Endothelial cell of umbilical vein (primary cell): ENCODE data around the gene TMEM229B. TPM values are rescaled to one million over a fixed set of nuclear protein-coding genes. Genes with fewer than 3 reads are reported as not detected.

ENCODE experiments used
- BruUV-seq: library from RNA; stranded (reverse); fragments of 400-500 nt; replicated peaks from 2 replicates; lab custom pipeline; 2021; lab: Mats Ljungman, UMichigan
- CTCF ChIA-PET: fragments of 300-600, 350-600 bp; sonication (Branson Sonifier 250); formaldehyde crosslinking; loops from one replicate; lab custom pipeline; 2021; ENCODE audit warnings: antibody characterized with exemption, inconsistent platforms; lab: Charles Lee
- POLR2A ChIA-PET: fragments of 300-600, 350-600 bp; sonication (Branson Sonifier 250); formaldehyde crosslinking; loops from one replicate; lab custom pipeline; 2021; ENCODE audit warnings: antibody characterized with exemption, inconsistent platforms; lab: Charles Lee
- DNase-seq: peaks from one replicate; pipeline ENCODE4 v3.0.0-alpha.2; 2011; ENCODE audit warnings: low read depth, low spot score
- FAIRE-seq: peaks from 2 replicates; lab custom pipeline; 2011; peaks lifted over from hg19 to GRCh38; lab: Jason Lieb, UNC
- H2AFZ ChIP-seq: 2 replicates; pipeline ENCODE4 v1.6.0; 2012; ENCODE audit warnings: low read depth, low read length, control low read depth, inconsistent platforms
- H3K27ac ChIP-seq: 2 replicates; pipeline ENCODE4 v1.5.1; 2011; ENCODE audit warnings: low read depth, mild to moderate bottlenecking, control low read depth, low read length, moderate library complexity; ENCODE audit not compliant: insufficient read depth
- H3K27me3 ChIP-seq, 2 experiments: 2 replicates each; pipeline versions ENCODE4 v1.6.0 to v1.6.1; 2011; ENCODE audit warnings: low read length in 2 of 2, mixed read lengths in 1 of 2; ENCODE audit not compliant: control insufficient read depth in 2 of 2, insufficient read depth in 2 of 2
- H3K36me3 ChIP-seq, 2 experiments: 2 replicates in 1 of 2; 3 replicates in 1 of 2; pipeline ENCODE4 v1.5.1; 2011; ENCODE audit warnings: low read length in 2 of 2, mild to moderate bottlenecking in 1 of 2, moderate library complexity in 1 of 2; ENCODE audit not compliant: control insufficient read depth in 2 of 2, insufficient read depth in 2 of 2; ENCODE audit errors: extremely low read depth in 1 of 2
- H3K4me1 ChIP-seq: 3 replicates; pipeline ENCODE4 v1.5.1; 2011; ENCODE audit warnings: mild to moderate bottlenecking, low read length; ENCODE audit not compliant: control insufficient read depth, insufficient read depth; ENCODE audit errors: extremely low read depth
- H3K4me2 ChIP-seq: 2 replicates; pipeline ENCODE4 v1.6.1; 2011; ENCODE audit warnings: low read length, control low read depth, mixed read lengths; ENCODE audit not compliant: insufficient read depth
- H3K4me3 ChIP-seq, 3 experiments: fragments of 200-600 bp in 1 of 3; sonication (generic), shearing (Covaris generic) in 1 of 3; replicated peaks in 1 of 3; 2 replicates each; pipeline ENCODE4 v1.5.1; 2011 to 2016; ENCODE audit warnings: control low read depth in 3 of 3, low read length in 3 of 3, mild to moderate bottlenecking in 2 of 3, inconsistent platforms in 1 of 3, low read depth in 1 of 3, moderate library complexity in 1 of 3; ENCODE audit not compliant: insufficient read depth in 1 of 3
- H3K79me2 ChIP-seq: 2 replicates; pipeline ENCODE4 v1.6.0; 2012; ENCODE audit warnings: low read length, inconsistent platforms; ENCODE audit not compliant: control insufficient read depth, insufficient read depth
- H3K9ac ChIP-seq: replicated peaks from 2 replicates; pipeline ENCODE3; 2011; ENCODE audit warnings: low read length, control low read depth; ENCODE audit not compliant: insufficient read depth; ENCODE audit errors: extremely low read depth
- H3K9me1 ChIP-seq: replicated peaks from 3 replicates; pipeline ENCODE4 v1.6.0; 2011; ENCODE audit warnings: mild to moderate bottlenecking, low read length; ENCODE audit not compliant: control insufficient read depth, insufficient read depth; ENCODE audit errors: extremely low read depth
- H3K9me3 ChIP-seq: replicated peaks from 2 replicates; pipeline ENCODE4 v1.5.1; 2012; ENCODE audit warnings: low read length, inconsistent platforms; ENCODE audit not compliant: control insufficient read depth, insufficient read depth
- H4K20me1 ChIP-seq: replicated peaks from 2 replicates; pipeline ENCODE3; 2011; ENCODE audit warnings: mild to moderate bottlenecking, low read length; ENCODE audit not compliant: control insufficient read depth, insufficient read depth; ENCODE audit errors: extremely low read depth
- EZH2 ChIP-seq: IDR thresholded peaks from 2 replicates; pipeline ENCODE4 v1.6.1; 2012; ENCODE audit warnings: borderline replicate concordance, low read depth, mild to moderate bottlenecking, moderate library complexity, low read length, inconsistent platforms; ENCODE audit not compliant: severe bottlenecking
- FOS ChIP-seq: IDR thresholded peaks from 2 replicates; pipeline ENCODE4 v1.6.1; 2011; ENCODE audit warnings: mild to moderate bottlenecking, low read length, moderate library complexity, borderline replicate concordance; ENCODE audit not compliant: insufficient read depth
- GATA2 ChIP-seq: IDR thresholded peaks from 2 replicates; pipeline ENCODE4 v1.7.0; 2011; ENCODE audit warnings: low read depth, mild to moderate bottlenecking, moderate library complexity, mixed read lengths, low read length; ENCODE audit not compliant: insufficient read length, insufficient read depth
- JUN ChIP-seq: IDR thresholded peaks from 2 replicates; pipeline ENCODE4 v1.6.1; 2011; ENCODE audit warnings: borderline replicate concordance, low read depth; ENCODE audit not compliant: insufficient read length, insufficient read depth
- MYC ChIP-seq: IDR thresholded peaks from one replicate; pipeline ENCODE4 v1.6.1; 2011; ENCODE audit warnings: mild to moderate bottlenecking, low read depth, low read length
- POLR2A ChIP-seq: IDR thresholded peaks from 2 replicates; pipeline ENCODE4 v1.6.1; 2012; ENCODE audit warnings: low read depth, mild to moderate bottlenecking, control low read depth, low read length
- POLR2AphosphoS5 ChIP-seq: IDR thresholded peaks from 2 replicates; pipeline ENCODE4 v1.6.1; 2012; ENCODE audit warnings: low read depth, mild to moderate bottlenecking, control low read depth, low read length, moderate library complexity; ENCODE audit not compliant: insufficient read depth
- dilution Hi-C: fragments of 300-500 bp; cut with MboI; formaldehyde crosslinking; loops from one replicate; pipeline ENCODE4 v1.15.0; 2019; ENCODE audit warnings: low sequenced_read_pairs; ENCODE audit not compliant: extremely low pct_ligation_motif_present
- intact Hi-C: fragments of 100-400 bp; cut with micrococcal nuclease; formaldehyde crosslinking; loops from one replicate; pipeline ENCODE4 v1.10.0; 2022
- polyA plus RNA-seq, 4 experiments: library from polyadenylated mRNA; depleted of rRNA in 3 of 4; stranded (reverse) in 3 of 4; unstranded in 1 of 4; fragments of >200 nt; gene quantifications; 2 replicates each; pipeline versions ENCODE4 v1.2.1 to v1.2.3, GENCODE V29; 2011 to 2012; ENCODE audit warnings: missing spikeins in 1 of 4
- total RNA-seq: library from RNA; stranded (reverse); gene quantifications from 2 replicates; pipeline ENCODE4 v1.2.3, GENCODE V29; 2021
- TF ChIP-seq, protein P1 (sequence below), 2 donors: IDR thresholded peaks; 1 replicate in 1 of 2; 2 replicates in 1 of 2; pipeline ENCODE4 v1.5.1; 2011; ENCODE audit warnings: low read length in 2 of 2, mild to moderate bottlenecking in 2 of 2, moderate library complexity in 2 of 2, control low read depth in 1 of 2, inconsistent platforms in 1 of 2, low read depth in 1 of 2; ENCODE audit not compliant: insufficient read depth in 1 of 2; ENCODE audit errors: extremely low read depth in 1 of 2
- TF ChIP-seq, protein P2 (sequence below): IDR thresholded peaks from 2 replicates; pipeline ENCODE4 v1.6.1; 2011; ENCODE audit not compliant: insufficient read depth, insufficient read length

The TMEM229B gene
- total and polyA plus RNA-seq, 2 donors (not counting 3 experiments of a cell fraction or from before 2014, with no cell fraction given) = 0.03 TPM; not detected in 1

DNA sequence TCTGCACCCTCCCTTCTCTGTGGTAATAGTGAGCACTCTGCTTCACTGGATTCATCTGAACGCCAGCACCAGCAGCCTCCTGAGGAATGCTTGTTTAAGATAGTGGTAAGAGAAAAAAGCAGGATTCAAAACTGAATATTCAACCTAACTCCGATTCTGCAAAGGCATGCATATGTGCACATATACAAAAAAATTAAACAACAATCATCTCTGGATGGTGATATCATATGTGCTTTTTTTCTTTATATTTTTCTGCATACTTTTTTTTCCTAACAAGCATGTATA is 9.8 kb downstream of the TMEM229B start:
- H3K9me3 ChIP-seq = no peaks in the 10 kb centered on the region
- no peaks in the 10 kb centered on the region for H3K9me1 ChIP-seq
- ChIA-PET POLR2A (no interaction called here), CTCF (interaction anchor here (1.4 kb wide), 1 partner anchor 16 kb away, joined by 3 read pairs; no protein-coding TSS in a partner anchor)
- no peaks in the 10 kb centered on the region for H3K36me3 ChIP-seq
- TF ChIP-seq POLR2AphosphoS5 (no peak), JUN (no peak), GATA2 (no peak), MYC (no peak), EZH2 (no peak), FOS (no peak), POLR2A (no peak)
- TF ChIP-seq, protein P1, sequence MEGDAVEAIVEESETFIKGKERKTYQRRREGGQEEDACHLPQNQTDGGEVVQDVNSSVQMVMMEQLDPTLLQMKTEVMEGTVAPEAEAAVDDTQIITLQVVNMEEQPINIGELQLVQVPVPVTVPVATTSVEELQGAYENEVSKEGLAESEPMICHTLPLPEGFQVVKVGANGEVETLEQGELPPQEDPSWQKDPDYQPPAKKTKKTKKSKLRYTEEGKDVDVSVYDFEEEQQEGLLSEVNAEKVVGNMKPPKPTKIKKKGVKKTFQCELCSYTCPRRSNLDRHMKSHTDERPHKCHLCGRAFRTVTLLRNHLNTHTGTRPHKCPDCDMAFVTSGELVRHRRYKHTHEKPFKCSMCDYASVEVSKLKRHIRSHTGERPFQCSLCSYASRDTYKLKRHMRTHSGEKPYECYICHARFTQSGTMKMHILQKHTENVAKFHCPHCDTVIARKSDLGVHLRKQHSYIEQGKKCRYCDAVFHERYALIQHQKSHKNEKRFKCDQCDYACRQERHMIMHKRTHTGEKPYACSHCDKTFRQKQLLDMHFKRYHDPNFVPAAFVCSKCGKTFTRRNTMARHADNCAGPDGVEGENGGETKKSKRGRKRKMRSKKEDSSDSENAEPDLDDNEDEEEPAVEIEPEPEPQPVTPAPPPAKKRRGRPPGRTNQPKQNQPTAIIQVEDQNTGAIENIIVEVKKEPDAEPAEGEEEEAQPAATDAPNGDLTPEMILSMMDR (IDR thresholded peaks at IDR 0.05; ENCODE audit: extremely low read depth in 1 of 2, insufficient read depth in 1 of 2, low read depth in 1 of 2, low read length in 2 of 2) = no peak
- TF ChIP-seq, protein P2, sequence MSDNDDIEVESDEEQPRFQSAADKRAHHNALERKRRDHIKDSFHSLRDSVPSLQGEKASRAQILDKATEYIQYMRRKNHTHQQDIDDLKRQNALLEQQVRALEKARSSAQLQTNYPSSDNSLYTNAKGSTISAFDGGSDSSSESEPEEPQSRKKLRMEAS = no peak
- FAIRE-seq (no peak), DNase-seq (no peak)
- BruUV-seq = no TSS peak
- no peak overlapping the region for H3K4me3 ChIP-seq
- H3K27ac ChIP-seq = no peak overlapping the region
- H2AFZ ChIP-seq = no peak overlapping the region
- no peaks in the 10 kb centered on the region for H3K27me3 ChIP-seq
- no peak overlapping the region for H3K4me2 ChIP-seq
- no peaks in the 10 kb centered on the region for H3K4me1 ChIP-seq
- H3K79me2 ChIP-seq = no peaks in the 10 kb centered on the region
- no peak overlapping the region for H3K9ac ChIP-seq
- dilution Hi-C loops = no loop called here
- intact Hi-C loops = no loop called here
- no peaks in the 10 kb centered on the region for H4K20me1 ChIP-seq
